Fibroblast of villous mesenchyme (primary cell): ENCODE results near the gene UBE2G2. TPM values are rescaled to one million over a fixed set of nuclear protein-coding genes. Genes with fewer than 3 reads are reported as not detected.
A peak's percentile ranks its signal among the peaks of the same experiment; 100 is the strongest.

ENCODE experiments used
- DNase-seq: peaks from one replicate; pipeline ENCODE4 v3.0.0-alpha.2; 2010; ENCODE audit warnings: low read depth
- H3K4me3 ChIP-seq: 2 replicates; pipeline ENCODE4 v1.5.1; 2011; ENCODE audit warnings: low read depth, mild to moderate bottlenecking, low read length
- total RNA-seq: library from RNA; depleted of rRNA; stranded (reverse); fragments of >200 nt; gene quantifications from 2 replicates; pipeline ENCODE4 v1.2.3, GENCODE V29; 2012
- TF ChIP-seq, protein P1 (sequence below): IDR thresholded peaks from 2 replicates; pipeline ENCODE4 v1.5.1; 2012; ENCODE audit warnings: low read depth, mild to moderate bottlenecking, low read length; ENCODE audit not compliant: insufficient read depth

Gene UBE2G2
- total RNA-seq, 1 donor, result 88.5 TPM

DNA sequence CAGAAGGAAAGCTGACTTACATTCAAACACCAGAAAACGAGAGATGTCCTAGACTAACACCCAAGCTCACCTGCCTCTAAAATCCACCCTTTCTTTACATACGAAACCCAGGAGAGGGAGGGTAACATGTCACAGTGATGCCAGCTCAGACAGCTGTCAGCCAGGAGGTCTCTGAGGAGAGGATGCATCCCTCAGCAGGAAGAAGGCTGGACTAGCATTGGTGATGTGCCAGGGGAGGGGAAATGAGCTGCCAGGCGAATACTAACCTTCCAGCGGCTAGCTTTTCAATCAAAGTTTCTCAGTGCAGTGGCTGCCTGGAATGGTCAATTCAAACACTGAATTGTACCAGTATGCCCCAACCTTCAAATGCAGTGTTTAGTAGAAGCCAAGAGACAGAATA lies 3.6 kb upstream of the UBE2G2 start:
- H3K4me3 ChIP-seq, result no peak overlapping the region
- DNase-seq, result no peak
- TF ChIP-seq, protein P1, sequence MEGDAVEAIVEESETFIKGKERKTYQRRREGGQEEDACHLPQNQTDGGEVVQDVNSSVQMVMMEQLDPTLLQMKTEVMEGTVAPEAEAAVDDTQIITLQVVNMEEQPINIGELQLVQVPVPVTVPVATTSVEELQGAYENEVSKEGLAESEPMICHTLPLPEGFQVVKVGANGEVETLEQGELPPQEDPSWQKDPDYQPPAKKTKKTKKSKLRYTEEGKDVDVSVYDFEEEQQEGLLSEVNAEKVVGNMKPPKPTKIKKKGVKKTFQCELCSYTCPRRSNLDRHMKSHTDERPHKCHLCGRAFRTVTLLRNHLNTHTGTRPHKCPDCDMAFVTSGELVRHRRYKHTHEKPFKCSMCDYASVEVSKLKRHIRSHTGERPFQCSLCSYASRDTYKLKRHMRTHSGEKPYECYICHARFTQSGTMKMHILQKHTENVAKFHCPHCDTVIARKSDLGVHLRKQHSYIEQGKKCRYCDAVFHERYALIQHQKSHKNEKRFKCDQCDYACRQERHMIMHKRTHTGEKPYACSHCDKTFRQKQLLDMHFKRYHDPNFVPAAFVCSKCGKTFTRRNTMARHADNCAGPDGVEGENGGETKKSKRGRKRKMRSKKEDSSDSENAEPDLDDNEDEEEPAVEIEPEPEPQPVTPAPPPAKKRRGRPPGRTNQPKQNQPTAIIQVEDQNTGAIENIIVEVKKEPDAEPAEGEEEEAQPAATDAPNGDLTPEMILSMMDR, result no peak

DNA sequence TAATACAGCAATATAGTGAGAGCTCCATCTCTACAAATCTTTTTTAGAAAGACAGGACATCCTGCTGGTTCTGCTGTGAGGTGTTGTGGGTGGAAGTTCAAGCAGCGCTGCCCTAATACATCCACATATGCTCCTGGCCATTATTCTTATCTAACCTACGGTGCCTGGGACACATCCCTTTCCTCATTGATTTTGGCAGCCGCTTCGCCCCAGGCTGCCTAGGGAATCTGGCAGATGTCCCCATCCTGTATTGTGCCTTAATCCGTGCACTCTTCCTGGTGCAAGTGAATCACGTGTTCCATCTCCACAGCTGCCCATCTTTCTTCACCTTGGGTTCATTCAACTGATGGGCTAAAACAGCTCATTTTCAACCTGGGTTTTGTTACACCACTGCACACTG lies 3.1 kb upstream of the UBE2G2 start:
- no peak for DNase-seq

DNA sequence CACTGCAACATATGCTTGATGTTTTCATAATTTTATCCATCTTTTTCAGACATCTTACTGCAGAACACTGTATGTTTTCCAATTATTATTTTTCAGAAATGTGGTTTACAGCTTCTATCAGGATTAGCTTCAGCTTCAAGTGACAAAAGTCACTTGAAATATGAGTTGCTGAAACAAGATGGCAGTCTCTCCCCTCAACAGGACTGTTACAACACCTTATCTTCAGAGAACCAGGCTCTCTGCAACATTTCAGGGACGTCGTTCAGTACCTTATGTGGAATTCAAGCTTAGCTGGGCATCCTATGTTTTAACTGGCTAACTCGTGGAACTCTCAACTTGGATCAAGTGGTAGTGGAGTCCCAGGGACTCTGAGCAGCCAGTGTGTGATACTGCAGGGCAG lies 2.0 kb upstream of the UBE2G2 start:
- no peak for DNase-seq
- TF ChIP-seq, protein P1, result no peak
- no peak overlapping the region for H3K4me3 ChIP-seq

More for the DNA sequence above, 3.1 kb upstream of the UBE2G2 start:
- TF ChIP-seq, protein P1, result no peak
- H3K4me3 ChIP-seq, result no peak overlapping the region

DNA sequence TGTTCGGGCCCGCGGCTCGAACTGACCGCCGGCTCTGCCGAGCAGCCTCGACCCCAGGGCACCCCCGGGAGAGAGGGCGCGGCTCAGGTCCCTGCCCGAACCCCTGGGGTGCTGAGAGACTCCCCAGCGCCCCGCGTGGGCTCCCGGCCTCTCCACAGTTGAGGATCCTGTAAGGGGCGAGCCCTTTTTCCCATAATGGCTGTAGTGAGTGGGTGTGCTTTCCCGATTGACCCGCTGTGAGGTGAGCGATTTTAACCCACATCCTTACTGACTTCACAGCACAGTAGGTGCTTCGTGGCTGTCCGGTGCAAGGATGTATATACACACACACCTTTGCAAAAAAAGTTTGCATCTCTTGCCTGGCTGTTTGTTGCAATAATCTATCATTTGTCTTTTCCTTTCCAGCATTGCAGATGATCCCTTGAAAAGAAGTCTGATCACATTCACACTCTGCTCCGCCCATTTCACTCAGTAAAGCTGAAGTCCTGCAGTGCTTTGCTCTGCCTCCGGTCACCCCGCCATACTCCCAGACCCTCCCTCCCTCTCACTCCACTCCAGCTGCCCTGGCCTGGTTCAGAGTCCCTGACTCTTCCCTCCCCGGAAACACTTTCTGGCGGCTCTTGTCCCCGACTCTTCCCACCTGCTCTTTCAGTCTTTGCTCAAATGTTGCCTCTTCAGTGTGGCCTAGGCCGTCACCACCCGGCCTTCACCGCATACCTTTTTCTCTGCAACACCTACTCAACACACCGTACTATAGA lies 955 bp upstream of the UBE2G2 start:
- no peak for DNase-seq
- TF ChIP-seq, protein P1, result no peak
- H3K4me3 ChIP-seq, result peak overlapping the region; percentile 92

DNA sequence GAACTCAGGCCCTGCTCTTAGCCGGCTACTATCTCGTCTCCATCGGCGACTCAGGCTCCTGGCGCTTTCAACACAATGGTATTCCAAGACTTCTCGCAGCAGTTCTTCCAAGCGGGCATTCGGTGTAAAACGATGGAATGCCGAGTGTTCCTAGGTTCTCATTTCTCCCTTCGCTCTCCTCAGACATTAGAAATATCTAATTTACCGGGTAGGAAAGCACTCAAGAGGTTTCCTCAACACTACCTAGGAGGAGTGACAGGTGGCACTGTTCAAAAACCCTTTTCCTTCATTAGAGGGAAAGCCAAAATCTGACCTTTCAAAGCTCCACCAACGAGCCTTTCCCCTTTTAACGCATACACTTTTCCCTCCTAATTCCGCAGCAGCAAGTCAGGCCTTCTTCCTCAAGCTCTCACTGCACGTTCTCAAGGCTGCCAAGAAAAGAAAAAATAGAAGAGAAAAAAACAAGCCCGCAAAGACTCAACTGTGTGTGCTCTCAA lies 601 bp downstream of the UBE2G2 start:
- TF ChIP-seq, protein P1, result peak; percentile 23
- H3K4me3 ChIP-seq, result peak overlapping the region; percentile 92
- DNase-seq, result no peak

DNA sequence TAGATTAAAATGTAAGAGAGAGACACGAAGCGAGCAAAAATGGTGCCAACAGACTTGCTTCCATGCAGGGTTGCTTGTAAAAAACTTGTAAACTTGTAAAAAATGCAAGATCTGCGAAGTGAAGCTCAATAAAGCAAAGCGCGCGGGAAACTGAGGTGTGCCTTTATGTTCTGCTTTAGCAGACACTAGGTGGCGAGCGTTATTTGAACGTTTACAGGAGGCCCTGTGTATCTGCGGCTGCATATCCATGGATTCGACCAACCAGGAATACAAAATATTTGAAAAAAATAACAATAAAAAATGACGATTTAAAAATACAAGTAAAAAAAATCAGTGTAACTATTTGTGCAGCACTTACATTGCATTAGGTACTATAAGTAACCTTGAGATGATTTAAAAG lies 1.5 kb downstream of the UBE2G2 start:
- H3K4me3 ChIP-seq, result peak overlapping the region; percentile 92
- TF ChIP-seq, protein P1, result peak; percentile 59
- peak; percentile 76 for DNase-seq
